SH-SY5Y (cell line): ENCODE measurements around the gene ZIC5.

Source experiments
- GATA2 ChIP-seq: IDR thresholded peaks from 2 replicates; pipeline ENCODE4 v1.6.1; 2011; ENCODE audit warnings: mild to moderate bottlenecking, low read depth, low read length
- GATA3 ChIP-seq: IDR thresholded peaks from 2 replicates; pipeline ENCODE4 v1.6.1; 2011; ENCODE audit warnings: low read depth, mild to moderate bottlenecking, low read length, moderate library complexity

DNA sequence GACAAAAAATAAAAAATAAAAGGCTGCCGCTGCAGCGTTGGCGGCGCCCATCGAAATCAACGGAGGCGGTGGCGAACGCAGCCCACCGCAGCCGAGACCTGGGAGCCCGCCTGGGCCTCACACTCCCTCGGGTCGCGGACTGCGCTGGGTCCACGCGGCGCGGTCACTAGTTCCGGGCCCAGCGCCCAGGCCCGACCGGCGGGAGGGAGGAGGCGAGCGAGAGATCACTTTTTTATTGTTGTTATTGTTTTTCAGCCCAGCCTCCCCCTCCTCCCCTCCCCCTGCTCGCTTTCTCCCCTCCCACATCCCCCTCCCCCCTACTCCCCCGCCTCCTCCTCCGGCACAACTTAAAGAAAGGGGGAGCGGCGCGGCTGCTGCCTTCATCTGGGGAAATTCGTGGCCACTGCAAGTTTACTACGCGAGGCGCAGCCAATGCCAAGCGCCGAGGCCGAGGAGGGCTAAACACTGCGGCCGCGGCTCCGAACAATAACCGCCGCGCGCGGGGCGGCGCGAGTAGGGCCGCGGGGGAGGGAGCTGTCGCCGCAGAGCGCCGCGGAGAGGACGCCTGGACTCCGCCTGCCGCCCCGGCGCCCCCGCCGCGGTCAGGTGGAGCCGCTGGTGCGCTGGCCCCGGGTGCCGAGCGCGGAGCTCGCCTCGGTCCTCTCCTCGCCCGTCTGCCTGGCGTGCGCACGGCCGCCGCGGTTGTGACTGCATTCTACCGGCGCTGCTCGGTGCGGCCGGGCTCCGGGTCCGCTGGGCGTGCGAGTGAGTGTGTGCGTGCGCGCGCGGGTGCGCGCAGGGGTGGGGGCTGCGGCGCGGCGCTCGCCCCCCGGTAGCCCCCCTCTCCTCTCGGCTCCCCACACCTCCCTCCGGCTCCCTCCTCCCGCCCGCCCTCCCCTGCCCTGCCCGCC lies 9.5 kb upstream of the ZIC5 start:
- TF ChIP-seq GATA2 (no peak), GATA3 (no peak)
